Renal cortical epithelial cell (primary cell): ENCODE measurements around the gene RAPSN. TPM values are rescaled to one million over a fixed set of nuclear protein-coding genes. Genes with fewer than 3 reads are reported as not detected.
A peak's percentile ranks its signal among the peaks of the same experiment; 100 is the strongest.

Source experiments
- DNase-seq: peaks from one replicate; pipeline ENCODE4 v3.0.0-alpha.2; 2011; ENCODE audit warnings: low read depth
- total RNA-seq: library from RNA; depleted of rRNA; stranded (reverse); fragments of >200 nt; gene quantifications from 2 replicates; pipeline ENCODE4 v1.2.3, GENCODE V29; 2014

RAPSN gene
- total RNA-seq = 0.10 and 0.17 TPM in 2 replicates

- no peak for DNase-seq
Observed at GRCh38 chr11:47448566-47449427, at the start of gene RAPSN. TSS of gene RAPSN (minus strand) at chr11:47449136. CDS start at chr11:47448964, 172 bp downstream.

GRCh38 chr11:47498149-47498548 lies 49.2 kb upstream of the RAPSN start:
- DNase-seq = no peak

- no peak for DNase-seq
Observed at GRCh38 chr11:47496808-47497207, 47.9 kb upstream of the RAPSN start.

- DNase-seq = no peak
Observed at GRCh38 chr11:47495856-47496217, 46.9 kb upstream of the RAPSN start.

- DNase-seq = peak; percentile 47
Observed at GRCh38 chr11:47495011-47495855, 46.3 kb upstream of the RAPSN start.

- no peak for DNase-seq
Observed at GRCh38 chr11:47489395-47489755, 40.4 kb upstream of the RAPSN start.

GRCh38 chr11:47488674-47489394 lies 39.9 kb upstream of the RAPSN start:
- no peak for DNase-seq

- DNase-seq = no peak
Observed at GRCh38 chr11:47488111-47488510, 39.2 kb upstream of the RAPSN start.

- no peak for DNase-seq
Observed at GRCh38 chr11:47487421-47487820, 38.5 kb upstream of the RAPSN start.

- no peak for DNase-seq
Observed at GRCh38 chr11:47485107-47485506, 36.2 kb upstream of the RAPSN start.

- no peak for DNase-seq
Observed at GRCh38 chr11:47483457-47483856, 34.5 kb upstream of the RAPSN start.

GRCh38 chr11:47480762-47481161 lies 31.8 kb upstream of the RAPSN start:
- DNase-seq = peak; percentile 67

GRCh38 chr11:47478651-47479329 lies 29.9 kb upstream of the RAPSN start:
- DNase-seq = no peak

- DNase-seq = no peak
Observed at GRCh38 chr11:47477753-47478152, 28.8 kb upstream of the RAPSN start.

GRCh38 chr11:47477323-47477722 lies 28.4 kb upstream of the RAPSN start:
- DNase-seq = no peak

GRCh38 chr11:47470671-47471070 lies 21.7 kb upstream of the RAPSN start:
- no peak for DNase-seq

GRCh38 chr11:47469361-47470179 lies 20.6 kb upstream of the RAPSN start:
- DNase-seq = peak; percentile 11

GRCh38 chr11:47468598-47469214 lies 19.8 kb upstream of the RAPSN start:
- DNase-seq = no peak

GRCh38 chr11:47467357-47467756 lies 18.4 kb upstream of the RAPSN start:
- DNase-seq = no peak

GRCh38 chr11:47466701-47467250 lies 17.8 kb upstream of the RAPSN start:
- no peak for DNase-seq
